Measurements from ENCODE around the gene WDR27.

GRCh38 chr6:169411722-169412121 is 290.1 kb downstream of the WDR27 start:
- TF ChIP-seq, protein P1, sequence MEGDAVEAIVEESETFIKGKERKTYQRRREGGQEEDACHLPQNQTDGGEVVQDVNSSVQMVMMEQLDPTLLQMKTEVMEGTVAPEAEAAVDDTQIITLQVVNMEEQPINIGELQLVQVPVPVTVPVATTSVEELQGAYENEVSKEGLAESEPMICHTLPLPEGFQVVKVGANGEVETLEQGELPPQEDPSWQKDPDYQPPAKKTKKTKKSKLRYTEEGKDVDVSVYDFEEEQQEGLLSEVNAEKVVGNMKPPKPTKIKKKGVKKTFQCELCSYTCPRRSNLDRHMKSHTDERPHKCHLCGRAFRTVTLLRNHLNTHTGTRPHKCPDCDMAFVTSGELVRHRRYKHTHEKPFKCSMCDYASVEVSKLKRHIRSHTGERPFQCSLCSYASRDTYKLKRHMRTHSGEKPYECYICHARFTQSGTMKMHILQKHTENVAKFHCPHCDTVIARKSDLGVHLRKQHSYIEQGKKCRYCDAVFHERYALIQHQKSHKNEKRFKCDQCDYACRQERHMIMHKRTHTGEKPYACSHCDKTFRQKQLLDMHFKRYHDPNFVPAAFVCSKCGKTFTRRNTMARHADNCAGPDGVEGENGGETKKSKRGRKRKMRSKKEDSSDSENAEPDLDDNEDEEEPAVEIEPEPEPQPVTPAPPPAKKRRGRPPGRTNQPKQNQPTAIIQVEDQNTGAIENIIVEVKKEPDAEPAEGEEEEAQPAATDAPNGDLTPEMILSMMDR (conservative IDR thresholded peaks at IDR 0.05; ENCODE audit: low read length): no peak
- no peak for TF ChIP-seq EZH2phosphoT487 (IDR thresholded peaks at IDR 0.05; ENCODE audit: borderline replicate concordance, low read depth, low read length)
